H1 (cell line): ENCODE data around the gene C11orf58.

Experiments
- CHD2 ChIP-seq: IDR thresholded peaks from 2 replicates; pipeline ENCODE4 v1.6.1; 2012; ENCODE audit warnings: low read length, improper control_type of control experiment
- CTCF ChIP-seq, 3 experiments: IDR thresholded peaks; 1 replicate in 2 of 3; 2 replicates in 1 of 3; pipeline versions ENCODE4 v1.5.1 to v1.6.1; 2011; ENCODE audit warnings: low read length in 3 of 3, mild to moderate bottlenecking in 3 of 3, inconsistent platforms in 2 of 3, low read depth in 1 of 3, moderate library complexity in 1 of 3; ENCODE audit not compliant: insufficient read depth in 1 of 3; ENCODE audit errors: control extremely low read depth in 1 of 3
- EGR1 ChIP-seq: IDR thresholded peaks from 2 replicates; pipeline ENCODE4 v1.6.1; 2011; ENCODE audit warnings: low read depth, low read length, borderline replicate concordance
- HDAC6 ChIP-seq: IDR thresholded peaks from one replicate; pipeline ENCODE4 v1.7.1; 2012; ENCODE audit warnings: low read depth, mild to moderate bottlenecking, inconsistent platforms, low read length, moderate library complexity
- SIX5 ChIP-seq: IDR thresholded peaks from 2 replicates; pipeline ENCODE4 v1.6.1; 2011; ENCODE audit warnings: mild to moderate bottlenecking, low read depth, low read length
- YY1 ChIP-seq: IDR thresholded peaks from 2 replicates; pipeline ENCODE4 v1.6.1; 2011; ENCODE audit warnings: low read depth, mild to moderate bottlenecking, low read length

GRCh38 chr11:16738193-16738946, at the start of gene C11orf58:
- TF ChIP-seq CTCF (IDR thresholded peaks at IDR 0.05; ENCODE audit: control extremely low read depth in 1 of 3, insufficient read depth in 1 of 3, low read depth in 1 of 3, low read length in 3 of 3) = no peak
- TF ChIP-seq HDAC6 = no peak
- TF ChIP-seq EGR1 = no peak
- TF ChIP-seq SIX5 = peak; percentile 93
- peak; percentile 66; the same call in 1 of the 2 replicates for TF ChIP-seq CHD2
- peak; percentile 80 for TF ChIP-seq YY1
